ENCODE measurements around the gene DCDC2C.

DCDC2C gene

GRCh38 chr2:3743951-3744555 is 40.7 kb downstream of the DCDC2C start:
- no peak for DNase-seq

GRCh38 chr2:3745920-3746319 is 42.5 kb downstream of the DCDC2C start:
- no peak for DNase-seq

- DNase-seq: no peak
Measured at GRCh38 chr2:3747032-3747654, 43.8 kb downstream of the DCDC2C start.

- DNase-seq: no peak
Measured at GRCh38 chr2:3747826-3748225, 44.5 kb downstream of the DCDC2C start.

- no peak for DNase-seq
Measured at GRCh38 chr2:3749201-3749600, 45.8 kb downstream of the DCDC2C start.

GRCh38 chr2:3751251-3751650 is 47.9 kb downstream of the DCDC2C start:
- no peak for DNase-seq

GRCh38 chr2:3751806-3752205 is 48.4 kb downstream of the DCDC2C start:
- no peak for DNase-seq

- no peak for DNase-seq
Measured at GRCh38 chr2:3752376-3752775, 49.0 kb downstream of the DCDC2C start.

- DNase-seq: no peak
Measured at GRCh38 chr2:3753561-3753960, 50.2 kb downstream of the DCDC2C start.

- no peak for DNase-seq
Measured at GRCh38 chr2:3754280-3754679, 50.9 kb downstream of the DCDC2C start.

- DNase-seq: no peak
Measured at GRCh38 chr2:3754795-3755194, 51.4 kb downstream of the DCDC2C start.

GRCh38 chr2:3755277-3755676 is 51.9 kb downstream of the DCDC2C start:
- DNase-seq: no peak

- DNase-seq: no peak
Measured at GRCh38 chr2:3756306-3756705, 52.9 kb downstream of the DCDC2C start.

GRCh38 chr2:3758906-3759305 is 55.5 kb downstream of the DCDC2C start:
- DNase-seq: peak in 1 of 56 donors; percentile 12

- no peak for DNase-seq
Measured at GRCh38 chr2:3759331-3759730, 56.0 kb downstream of the DCDC2C start.

GRCh38 chr2:3759761-3760160 is 56.4 kb downstream of the DCDC2C start:
- no peak for DNase-seq

GRCh38 chr2:3761272-3761671 is 57.9 kb downstream of the DCDC2C start:
- DNase-seq: no peak

- DNase-seq: no peak
Measured at GRCh38 chr2:3762771-3763447, 59.5 kb downstream of the DCDC2C start.

- no peak for DNase-seq
Measured at GRCh38 chr2:3766824-3767223, 63.4 kb downstream of the DCDC2C start.

- peak in 2 of 56 donors; percentile 3 to 7 for DNase-seq
Measured at GRCh38 chr2:3768960-3769765, 65.8 kb downstream of the DCDC2C start.

GRCh38 chr2:3769766-3770165 is 66.4 kb downstream of the DCDC2C start:
- no peak for DNase-seq

Data from nucleus accumbens (tissue), 56 donors.